ENCODE results near the gene FAM169A. TPM values are rescaled to one million over a fixed set of nuclear protein-coding genes. Genes with fewer than 3 reads are reported as not detected.

FAM169A gene
- total RNA-seq, 1 experiment from 2014 or later: 11.2 TPM

DNA sequence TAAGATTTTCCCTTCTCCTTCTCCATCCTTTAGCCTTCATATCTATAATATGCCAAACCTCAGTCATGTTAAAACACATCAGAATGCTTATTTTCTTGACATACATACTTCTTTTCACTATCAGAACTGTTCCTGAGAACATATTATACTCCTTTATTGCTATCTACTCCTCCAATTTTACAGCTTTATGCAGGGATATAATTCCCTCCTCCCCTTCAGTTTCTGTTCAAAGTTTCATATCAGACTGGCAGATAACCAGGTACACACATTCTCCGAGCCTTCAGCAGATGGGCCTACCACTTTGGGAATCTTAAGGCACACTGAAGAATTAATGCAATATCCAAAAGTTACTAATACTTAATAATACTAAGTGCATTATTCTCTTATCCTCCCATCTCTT, 29.1 kb downstream of the FAM169A start:
- no TSS peak for BruUV-seq (replicated peaks)
- DNase-seq (no peak), ATAC-seq (no peak)
- no peaks in the 10 kb centered on the region for H3K9me2 ChIP-seq (replicated peaks; ENCODE audit: low read length)
- no peaks in the 10 kb centered on the region for H3K27me3 ChIP-seq (ENCODE audit: low read length)
- no peaks in the 10 kb centered on the region for H4K20me1 ChIP-seq (ENCODE audit: low read length)
- H3K27ac ChIP-seq (ENCODE audit: low read length): no peak overlapping the region
- ChIA-PET CTCF (no interaction called here), POLR2A (ENCODE audit: unreplicated experiment) (no interaction called here)
- no peaks in the 10 kb centered on the region for H3F3A ChIP-seq (ENCODE audit: low read length, unreplicated experiment)
- H3K36me3 ChIP-seq (ENCODE audit: low read depth, low read length): no peaks in the 10 kb centered on the region
- TF ChIP-seq CTCF (conservative IDR thresholded peaks at IDR 0.05; ENCODE audit: low read depth, low read length): no peak
- TF ChIP-seq EZH2 (IDR thresholded peaks at IDR 0.05; ENCODE audit: low read length, unreplicated experiment): no peak
- TF ChIP-seq EZH2phosphoT487 (IDR thresholded peaks at IDR 0.05; ENCODE audit: borderline replicate concordance, low read length): no peak
- no peak overlapping the region for H3K4me3 ChIP-seq (ENCODE audit: low read length)
- no peak overlapping the region for H3K9ac ChIP-seq (ENCODE audit: low read length)
- H3K79me2 ChIP-seq (ENCODE audit: low read length): no peaks in the 10 kb centered on the region
- H2AFZ ChIP-seq (ENCODE audit: low read length): no peak overlapping the region
- H3K4me1 ChIP-seq (ENCODE audit: insufficient read depth, low read length): no peaks in the 10 kb centered on the region
- H3K9me3 ChIP-seq (ENCODE audit: low read length): no peaks in the 10 kb centered on the region
- intact Hi-C loops (cut with micrococcal nuclease): no loop called here
- no peak overlapping the region for H3K4me2 ChIP-seq (ENCODE audit: low read length)

GRCh38 chr5:74833537-74834266, 32.5 kb downstream of the FAM169A start:
- ATAC-seq (no peak), DNase-seq (no peak)
- no peak for TF ChIP-seq EZH2phosphoT487 (IDR thresholded peaks at IDR 0.05; ENCODE audit: borderline replicate concordance, low read length)
- TF ChIP-seq CTCF (conservative IDR thresholded peaks at IDR 0.05; ENCODE audit: low read depth, low read length): no peak
- no peak for TF ChIP-seq EZH2 (IDR thresholded peaks at IDR 0.05; ENCODE audit: low read length, unreplicated experiment)
- Histone ChIP-seq H3K27ac (ENCODE audit: low read length) (no peak overlapping the region), H3K9me2 (replicated peaks; ENCODE audit: low read length) (no peaks in the 10 kb centered on the region), H3K36me3 (ENCODE audit: low read depth, low read length) (no peaks in the 10 kb centered on the region), H3K9me3 (ENCODE audit: low read length) (no peaks in the 10 kb centered on the region), H3K79me2 (ENCODE audit: low read length) (no peaks in the 10 kb centered on the region), H4K20me1 (ENCODE audit: low read length) (no peaks in the 10 kb centered on the region), H3F3A (ENCODE audit: low read length, unreplicated experiment) (no peaks in the 10 kb centered on the region), H3K4me2 (ENCODE audit: low read length) (no peak overlapping the region), H3K27me3 (ENCODE audit: low read length) (no peaks in the 10 kb centered on the region), H3K9ac (ENCODE audit: low read length) (no peak overlapping the region), H3K4me1 (ENCODE audit: insufficient read depth, low read length) (no peaks in the 10 kb centered on the region), H2AFZ (ENCODE audit: low read length) (no peak overlapping the region), H3K4me3 (ENCODE audit: low read length) (no peak overlapping the region)
- no TSS peak for BruUV-seq (replicated peaks)
- intact Hi-C loops (cut with micrococcal nuclease): no loop called here
- CTCF ChIA-PET: no interaction called here
- POLR2A ChIA-PET (ENCODE audit: unreplicated experiment): no interaction called here

- TF ChIP-seq CTCF (conservative IDR thresholded peaks at IDR 0.05; ENCODE audit: low read depth, low read length): no peak
Observed at GRCh38 chr5:74829413-74829812, 36.8 kb downstream of the FAM169A start.

More at GRCh38 chr5:74829413-74829812, 36.8 kb downstream of the FAM169A start:
- no peak overlapping the region for H3K4me2 ChIP-seq (ENCODE audit: low read length)
- intact Hi-C loops (cut with micrococcal nuclease): no loop called here
- no peak overlapping the region for H2AFZ ChIP-seq (ENCODE audit: low read length)
- H4K20me1 ChIP-seq (ENCODE audit: low read length): no peaks in the 10 kb centered on the region
- no peaks in the 10 kb centered on the region for H3K9me3 ChIP-seq (ENCODE audit: low read length)
- ATAC-seq: no peak
- BruUV-seq (replicated peaks): no TSS peak
- no peaks in the 10 kb centered on the region for H3K9me2 ChIP-seq (replicated peaks; ENCODE audit: low read length)
- ChIA-PET POLR2A (ENCODE audit: unreplicated experiment) (no interaction called here), CTCF (no interaction called here)
- no peaks in the 10 kb centered on the region for H3K79me2 ChIP-seq (ENCODE audit: low read length)
- no peak overlapping the region for H3K4me3 ChIP-seq (ENCODE audit: low read length)
- no peaks in the 10 kb centered on the region for H3K4me1 ChIP-seq (ENCODE audit: insufficient read depth, low read length)
- H3F3A ChIP-seq (ENCODE audit: low read length, unreplicated experiment): no peaks in the 10 kb centered on the region
- H3K27ac ChIP-seq (ENCODE audit: low read length): no peak overlapping the region
- no peaks in the 10 kb centered on the region for H3K36me3 ChIP-seq (ENCODE audit: low read depth, low read length)
- no peak for DNase-seq
- no peak overlapping the region for H3K9ac ChIP-seq (ENCODE audit: low read length)
- no peaks in the 10 kb centered on the region for H3K27me3 ChIP-seq (ENCODE audit: low read length)
